ENCODE results near the gene MPPE1.

DNA sequence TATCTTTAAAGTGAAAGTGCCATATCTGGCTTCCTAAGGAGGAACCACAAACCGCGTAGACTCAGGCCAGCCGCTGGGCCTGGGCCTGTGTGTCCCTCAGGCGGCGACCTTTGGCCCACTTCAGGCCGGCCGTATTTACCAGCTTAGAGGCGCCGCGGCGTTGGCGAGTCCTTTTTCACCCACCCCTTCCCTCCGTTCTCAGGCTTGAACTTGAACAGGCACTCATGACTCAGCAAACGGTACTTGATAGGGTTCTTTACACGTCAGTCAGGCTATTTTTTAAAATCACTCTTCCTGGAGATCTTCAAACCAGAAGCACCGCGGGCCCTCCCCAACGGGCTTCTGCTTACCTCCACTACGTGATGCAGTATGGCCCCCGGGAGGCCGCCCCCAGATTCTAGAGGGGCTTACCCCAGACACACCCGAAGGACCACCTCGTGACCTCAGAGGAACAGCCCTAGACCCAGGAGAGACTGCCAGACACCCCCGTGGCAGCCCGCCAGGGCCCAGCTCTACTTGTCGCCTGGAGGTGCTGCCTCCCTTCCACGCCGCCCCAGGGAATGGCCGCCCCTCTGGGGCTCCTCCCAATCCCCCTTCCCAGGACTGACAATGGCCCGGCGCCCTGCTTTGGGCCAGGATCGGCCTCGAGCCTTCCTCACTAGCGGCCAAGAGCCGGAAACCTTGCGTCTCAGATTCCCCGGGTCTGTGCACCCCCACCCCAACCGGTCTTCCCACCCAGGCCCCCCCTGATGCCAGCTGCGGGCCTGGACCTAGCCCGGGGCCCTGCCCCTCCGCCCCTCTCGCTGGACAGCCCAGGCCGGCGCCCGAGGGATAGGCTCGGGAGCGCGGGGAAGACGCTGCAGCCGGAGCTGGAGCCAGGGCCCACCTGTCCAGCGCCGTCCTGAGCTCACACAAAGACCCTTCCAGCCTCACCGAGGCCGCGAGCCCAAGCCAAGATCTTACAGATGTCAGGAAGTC is 39.4 kb upstream of the MPPE1 start:
- TF ChIP-seq, protein P1, sequence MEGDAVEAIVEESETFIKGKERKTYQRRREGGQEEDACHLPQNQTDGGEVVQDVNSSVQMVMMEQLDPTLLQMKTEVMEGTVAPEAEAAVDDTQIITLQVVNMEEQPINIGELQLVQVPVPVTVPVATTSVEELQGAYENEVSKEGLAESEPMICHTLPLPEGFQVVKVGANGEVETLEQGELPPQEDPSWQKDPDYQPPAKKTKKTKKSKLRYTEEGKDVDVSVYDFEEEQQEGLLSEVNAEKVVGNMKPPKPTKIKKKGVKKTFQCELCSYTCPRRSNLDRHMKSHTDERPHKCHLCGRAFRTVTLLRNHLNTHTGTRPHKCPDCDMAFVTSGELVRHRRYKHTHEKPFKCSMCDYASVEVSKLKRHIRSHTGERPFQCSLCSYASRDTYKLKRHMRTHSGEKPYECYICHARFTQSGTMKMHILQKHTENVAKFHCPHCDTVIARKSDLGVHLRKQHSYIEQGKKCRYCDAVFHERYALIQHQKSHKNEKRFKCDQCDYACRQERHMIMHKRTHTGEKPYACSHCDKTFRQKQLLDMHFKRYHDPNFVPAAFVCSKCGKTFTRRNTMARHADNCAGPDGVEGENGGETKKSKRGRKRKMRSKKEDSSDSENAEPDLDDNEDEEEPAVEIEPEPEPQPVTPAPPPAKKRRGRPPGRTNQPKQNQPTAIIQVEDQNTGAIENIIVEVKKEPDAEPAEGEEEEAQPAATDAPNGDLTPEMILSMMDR (IDR thresholded peaks at IDR 0.05) = no peak
- peak in 2 of 4 donors; percentile 9 to 87 for TF ChIP-seq EP300 (IDR thresholded peaks at IDR 0.05)
- peak; percentile 75 to 81 for TF ChIP-seq POLR2AphosphoS5 (IDR thresholded peaks at IDR 0.05)
- peak in 3 of 4 donors; percentile 55 to 85 (median 61) for TF ChIP-seq POLR2A (IDR thresholded peaks at IDR 0.05)

Data from upper lobe of left lung (tissue), 4 donors.